Measurements from ENCODE around the gene FCAR.
"Not testable (repeated sequence)": the region's sequence is repeated elsewhere in the genome, so short reads cannot be mapped to it uniquely, and the experiment has no call there.

FCAR gene

GRCh38 chr19:54873990-54874389 lies at the start of gene FCAR:
TSS of gene FCAR (plus strand) at chr19:54874235. CDS start at chr19:54874290, 55 bp downstream.
- DNase-seq (ENCODE audit: low read depth in 2 of 2), result no peak

DNA sequence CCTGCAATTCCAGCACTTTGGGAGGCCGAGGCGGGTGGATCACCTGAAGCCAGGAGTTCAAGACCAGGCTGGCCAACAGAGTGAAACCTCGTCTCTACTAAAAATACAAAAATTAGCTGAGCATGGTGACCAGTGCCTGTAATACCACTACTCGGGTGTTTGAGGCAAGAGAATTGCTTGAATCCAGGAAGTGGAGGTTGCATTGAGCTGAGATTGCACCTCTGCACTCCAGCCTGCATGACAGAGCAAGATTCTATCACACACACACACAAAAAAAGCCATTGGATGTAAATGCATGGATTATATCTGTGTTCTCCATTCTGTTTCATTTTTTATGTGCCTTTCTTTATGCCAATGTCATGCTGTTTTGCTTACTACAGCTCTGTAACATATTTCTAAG lies 49.6 kb upstream of the FCAR start:
- DNase-seq (ENCODE audit: low read depth in 2 of 2), result not testable (repeated sequence)

GRCh38 chr19:54825326-54825725 lies 48.7 kb upstream of the FCAR start:
- DNase-seq (ENCODE audit: low read depth in 2 of 2), result not testable (repeated sequence)

DNA sequence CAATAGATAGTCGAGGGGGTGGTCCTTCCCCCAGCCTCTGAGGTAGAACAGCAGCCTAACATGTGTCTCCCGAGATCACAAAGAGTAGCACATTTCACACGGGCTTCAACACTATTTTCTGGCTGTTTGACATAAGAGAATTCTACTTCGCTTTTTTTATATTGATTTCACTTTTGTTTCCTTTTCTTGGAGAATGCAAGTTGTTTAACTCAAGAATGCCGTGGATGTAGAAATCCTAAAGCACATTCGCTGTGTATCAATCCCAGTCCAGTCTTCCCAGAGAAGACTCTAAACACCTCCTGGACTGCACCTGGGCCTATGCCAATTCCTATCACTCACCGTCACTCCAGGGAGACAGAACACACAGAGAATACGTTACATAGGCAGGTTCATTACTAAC lies 46.0 kb upstream of the FCAR start:
- DNase-seq (ENCODE audit: low read depth in 2 of 2), result not testable (repeated sequence)

GRCh38 chr19:54832496-54832895 lies 41.5 kb upstream of the FCAR start, which contains the start of gene KIR2DS4:
TSS of gene KIR2DS4 (plus strand) at chr19:54832676.
- DNase-seq (ENCODE audit: low read depth in 2 of 2), result not testable (repeated sequence)

GRCh38 chr19:54835126-54835525 lies 38.9 kb upstream of the FCAR start:
- DNase-seq (ENCODE audit: low read depth in 2 of 2), result not testable (repeated sequence)

GRCh38 chr19:54837522-54837921 lies 36.5 kb upstream of the FCAR start:
- not testable (repeated sequence) for DNase-seq (ENCODE audit: low read depth in 2 of 2)

DNA sequence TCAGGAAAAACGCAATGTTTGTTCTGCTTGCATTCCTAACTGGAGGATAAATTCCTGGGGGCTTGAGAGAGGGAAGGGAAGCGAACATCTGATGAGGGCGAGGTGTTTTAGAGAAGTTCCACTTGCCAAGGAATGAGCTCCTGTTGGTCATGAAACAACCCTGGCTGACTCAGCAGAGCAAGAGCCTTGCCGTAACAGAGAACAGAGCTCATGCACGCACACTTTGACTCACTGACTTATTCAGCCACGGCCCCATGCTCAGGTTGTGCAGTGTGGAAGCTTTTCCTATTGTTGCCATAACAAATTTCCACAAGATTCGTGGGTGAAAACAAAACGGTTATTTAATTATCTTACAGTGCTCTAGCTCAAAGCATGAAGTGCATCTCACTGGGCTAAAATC lies 30.9 kb upstream of the FCAR start:
- DNase-seq (ENCODE audit: low read depth in 2 of 2), result not testable (repeated sequence)

DNA sequence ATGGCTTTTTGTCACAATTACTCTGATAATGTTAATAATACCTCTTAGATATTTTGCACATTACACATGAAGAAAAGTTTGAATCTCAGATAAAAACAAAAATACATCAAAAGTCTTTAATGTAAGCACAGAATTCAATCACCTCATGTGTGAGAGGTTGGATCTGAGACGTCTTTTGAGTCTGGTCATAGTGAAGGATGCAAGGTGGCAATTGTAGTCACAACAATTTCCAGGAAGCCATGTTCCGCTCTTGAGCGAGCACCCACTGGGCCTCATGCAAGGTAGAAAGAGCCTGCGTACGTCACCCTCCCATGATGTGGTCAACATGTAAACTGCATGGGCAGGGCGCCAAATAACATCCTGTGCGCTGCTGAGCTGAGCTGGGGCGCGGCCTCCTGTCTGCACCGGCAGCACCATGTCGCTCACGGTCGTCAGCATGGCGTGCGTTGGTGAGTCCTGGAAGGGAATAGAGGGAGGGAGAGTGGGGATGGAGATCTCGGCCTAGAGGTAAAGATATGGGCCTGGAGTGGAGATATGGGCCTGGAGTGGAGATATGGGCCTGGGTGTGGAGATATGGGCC lies 23.9 kb upstream of the FCAR start, which contains the start of gene KIR3DL2:
Gene KIR3DL2, plus strand, starts transcription at position 383 of the 580 bp plus-strand sequence. Its CDS starts 33 bp downstream, at position 416.
- DNase-seq (ENCODE audit: low read depth in 2 of 2), result not testable (repeated sequence)

DNA sequence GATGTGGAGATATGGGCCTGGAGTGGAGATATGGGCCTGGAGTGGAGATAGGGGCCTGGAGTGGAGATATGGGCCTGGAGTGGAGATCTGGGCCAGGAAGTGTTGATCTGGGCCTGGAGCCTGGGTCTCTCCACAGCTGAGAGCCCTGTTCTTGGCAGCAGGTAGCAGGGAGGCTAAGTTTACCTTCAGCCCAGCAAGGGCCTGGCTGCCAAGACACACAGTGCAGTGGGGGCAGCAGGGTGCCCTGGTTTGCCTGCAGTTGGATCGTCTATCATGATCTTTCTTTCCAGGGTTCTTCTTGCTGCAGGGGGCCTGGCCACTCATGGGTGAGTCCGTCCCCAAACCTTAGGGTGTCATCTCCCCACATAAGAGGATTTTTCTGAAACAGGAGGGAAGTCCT lies 23.1 kb upstream of the FCAR start:
- DNase-seq (ENCODE audit: low read depth in 2 of 2), result no peak

DNA sequence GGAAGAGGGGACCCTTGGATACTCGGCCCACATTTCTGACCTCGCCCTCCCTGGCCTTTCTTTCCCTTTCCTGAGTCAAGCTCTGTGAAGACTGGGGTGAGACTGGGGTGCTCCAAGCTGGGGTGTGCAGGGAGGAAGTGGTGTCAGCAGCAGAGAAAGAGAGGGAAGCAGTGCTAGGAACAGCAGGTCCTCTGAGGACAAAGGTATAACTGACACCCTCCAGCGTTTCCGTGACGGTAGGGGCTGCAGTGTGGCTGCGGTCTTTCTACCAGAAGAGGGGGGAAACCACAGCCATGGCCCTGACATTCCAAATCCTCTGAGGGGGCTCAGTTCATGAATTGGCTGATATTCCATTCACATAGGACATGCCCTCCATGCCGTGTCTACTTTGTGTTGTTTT lies 22.7 kb upstream of the FCAR start:
- DNase-seq (ENCODE audit: low read depth in 2 of 2), result no peak

GRCh38 chr19:54855241-54855640 lies 18.8 kb upstream of the FCAR start:
- DNase-seq (ENCODE audit: low read depth in 2 of 2), result not testable (repeated sequence)

GRCh38 chr19:54858476-54858875 lies 15.6 kb upstream of the FCAR start:
- DNase-seq (ENCODE audit: low read depth in 2 of 2), result not testable (repeated sequence)

DNA sequence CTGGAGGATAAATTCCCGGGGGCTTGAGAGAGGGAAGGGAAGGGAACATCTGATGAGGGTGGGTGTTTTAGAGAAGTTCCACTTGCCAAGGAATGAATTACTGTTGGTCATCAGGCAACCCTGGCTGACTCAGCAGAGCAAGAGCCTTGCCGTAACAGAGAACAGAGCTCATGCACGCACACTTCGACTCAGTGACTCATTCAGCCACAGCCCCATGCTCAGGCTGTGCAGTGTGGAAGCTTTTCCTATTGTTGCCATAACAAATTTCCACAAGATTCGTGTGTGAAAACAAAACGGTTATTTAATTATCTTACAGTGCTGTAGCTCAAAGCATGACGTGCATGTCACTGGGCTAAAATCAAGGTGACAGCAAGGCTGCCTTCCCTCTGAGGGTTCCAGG lies 14.6 kb upstream of the FCAR start:
- DNase-seq (ENCODE audit: low read depth in 2 of 2), result not testable (repeated sequence)

DNA sequence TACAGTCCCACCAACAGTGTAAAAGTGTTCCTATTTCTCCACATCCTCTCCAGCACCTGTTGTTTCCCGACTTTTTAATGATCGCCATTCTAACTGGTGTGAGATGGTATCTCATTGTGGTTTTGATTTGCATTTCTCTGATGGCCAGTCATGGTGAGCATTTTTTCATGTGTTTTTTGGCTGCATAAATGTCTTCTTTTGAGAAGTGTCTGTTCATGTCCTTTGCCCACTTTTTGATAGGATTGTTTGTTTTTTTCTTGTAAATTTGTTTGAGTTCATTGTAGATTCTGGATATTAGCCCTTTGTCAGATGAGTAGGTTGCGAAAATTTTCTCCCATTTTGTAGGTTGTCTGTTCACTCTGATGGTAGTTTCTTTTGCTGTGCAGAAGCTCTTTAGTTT lies 10.6 kb upstream of the FCAR start:
- DNase-seq (ENCODE audit: low read depth in 2 of 2), result not testable (repeated sequence)

GRCh38 chr19:54871696-54872095 lies 2.3 kb upstream of the FCAR start:
- no peak for DNase-seq (ENCODE audit: low read depth in 2 of 2)

- no peak for DNase-seq (ENCODE audit: low read depth in 2 of 2)
Observed at GRCh38 chr19:54875506-54875905, 1.5 kb downstream of the FCAR start.

DNA sequence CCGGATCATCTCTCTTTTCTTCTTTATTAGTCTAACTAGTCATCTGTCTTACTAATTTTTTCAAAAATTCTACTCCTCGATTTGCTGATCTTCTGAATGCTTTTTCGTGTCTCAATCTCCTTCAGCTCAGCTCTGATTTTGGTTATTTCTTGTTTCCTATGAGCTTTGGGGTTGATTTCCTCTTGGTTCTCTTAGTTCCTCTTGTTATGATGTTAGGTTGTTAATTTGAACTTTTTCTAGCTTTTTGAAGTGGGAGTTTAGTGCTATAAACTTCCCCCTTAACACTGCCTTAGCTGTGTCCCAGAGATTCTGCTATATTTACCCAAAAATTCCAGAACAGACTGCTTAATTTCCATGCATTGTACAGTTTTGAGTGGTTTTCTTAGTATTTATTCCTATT lies 3.4 kb downstream of the FCAR start:
- DNase-seq (ENCODE audit: low read depth in 2 of 2), result no peak

DNA sequence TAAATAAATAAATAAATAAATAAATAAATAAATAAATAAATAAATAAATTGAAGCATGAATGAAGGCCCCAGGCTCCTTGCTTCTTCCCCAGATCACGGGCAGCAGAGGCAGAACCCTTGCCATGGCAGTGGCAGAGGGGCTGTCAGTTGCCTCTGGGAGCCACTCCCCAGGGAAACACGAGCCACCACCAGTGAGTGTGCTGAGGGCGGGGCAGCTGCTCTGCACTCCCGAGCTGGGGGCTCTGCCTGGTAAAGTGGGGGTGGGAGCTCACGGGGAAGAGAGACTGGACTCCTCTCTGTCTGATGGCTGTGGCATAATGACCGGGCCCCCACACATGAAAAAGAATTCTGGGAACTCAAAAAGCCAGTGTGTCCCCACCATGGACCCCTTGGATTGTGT lies 7.8 kb downstream of the FCAR start:
- DNase-seq (ENCODE audit: low read depth in 2 of 2), result no peak

- DNase-seq (ENCODE audit: low read depth in 2 of 2), result no peak
Observed at GRCh38 chr19:54882758-54883157, 8.7 kb downstream of the FCAR start.

DNA sequence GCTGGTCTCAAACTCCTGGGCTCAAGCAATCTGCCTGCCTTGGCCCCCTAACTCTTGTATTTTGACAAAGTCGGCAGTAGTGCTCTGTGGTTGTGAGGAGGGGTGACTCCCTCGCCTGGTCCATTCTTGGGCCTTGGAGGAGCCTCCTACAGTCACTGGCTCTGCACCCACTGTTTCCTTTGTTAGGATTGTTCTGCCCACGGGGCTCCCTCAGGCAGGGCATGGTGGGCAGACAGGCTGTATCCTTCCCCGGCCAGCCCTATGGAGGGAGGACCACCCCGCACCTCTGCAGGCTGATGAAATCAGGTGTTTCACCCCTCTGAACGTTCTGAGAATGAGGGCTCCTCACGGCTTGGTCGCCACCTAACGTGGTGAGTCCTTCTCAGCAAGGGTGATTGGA lies 9.2 kb downstream of the FCAR start:
- no peak for DNase-seq (ENCODE audit: low read depth in 2 of 2)

- DNase-seq (ENCODE audit: low read depth in 2 of 2), result no peak
Observed at GRCh38 chr19:54888239-54888638, 14.2 kb downstream of the FCAR start.

- no peak for DNase-seq (ENCODE audit: low read depth in 2 of 2)
Observed at GRCh38 chr19:54889566-54889965, 15.5 kb downstream of the FCAR start.

DNA sequence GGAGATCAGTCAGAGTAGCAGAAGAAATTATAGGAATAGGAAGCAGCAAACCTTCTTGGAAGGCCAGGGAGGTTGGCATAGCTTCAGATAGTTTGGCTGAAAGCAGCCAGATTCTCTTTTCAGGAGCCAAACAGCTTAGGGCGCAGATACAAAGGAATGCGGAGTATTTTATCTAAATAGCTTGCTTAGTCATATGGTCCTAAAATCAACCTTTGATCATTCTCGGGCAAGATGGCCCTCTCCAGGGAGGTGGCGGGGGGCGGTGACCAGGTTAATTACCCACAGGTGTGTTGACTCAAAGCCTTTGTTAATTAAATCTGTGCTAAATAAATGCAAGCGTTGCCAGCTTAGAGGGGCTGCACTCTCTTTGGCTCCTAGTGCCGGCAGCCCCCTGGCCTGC lies 19.4 kb downstream of the FCAR start:
- DNase-seq (ENCODE audit: low read depth in 2 of 2), result no peak
